OCI-LY1 (cell line): ENCODE measurements around the gene ZC3H6.
"Not testable (repeated sequence)": the region's sequence is repeated elsewhere in the genome, so short reads cannot be mapped to it uniquely, and the experiment has no call there.

Experiments
- H2AFZ ChIP-seq: fragments of 200-600 bp; sonication (generic), shearing (Covaris generic); 2 replicates; pipeline ENCODE4 v1.6.0; 2014; ENCODE audit warnings: antibody characterized with exemption, mild to moderate bottlenecking, low read length
- H3F3A ChIP-seq: fragments of 200-600 bp; sonication (generic), shearing (Covaris generic); 2 replicates; pipeline ENCODE4 v1.6.0; 2014; ENCODE audit warnings: mild to moderate bottlenecking, antibody characterized with exemption, low read length, moderate library complexity; ENCODE audit not compliant: insufficient read depth
- H3K27ac ChIP-seq: fragments of 200-600 bp; sonication (generic); 2 replicates; pipeline ENCODE4 v1.5.1; 2014; ENCODE audit warnings: low read length, mixed run types, mild to moderate bottlenecking, low read depth; ENCODE audit not compliant: poor library complexity, severe bottlenecking
- H3K27me3 ChIP-seq: fragments of 200-600 bp; sonication (generic); 2 replicates; pipeline ENCODE4 v1.6.0; 2014; ENCODE audit warnings: antibody characterized with exemption, mild to moderate bottlenecking, low read length, moderate library complexity; ENCODE audit not compliant: insufficient read depth
- H3K36me3 ChIP-seq: fragments of 200-600 bp; sonication (generic); 2 replicates; pipeline ENCODE4 v1.6.1; 2014; ENCODE audit warnings: mild to moderate bottlenecking, antibody characterized with exemption, low read length, moderate library complexity, mixed read lengths; ENCODE audit not compliant: insufficient read depth
- H3K4me1 ChIP-seq: fragments of 200-600 bp; sonication (generic); 2 replicates; pipeline ENCODE4 v1.5.1; 2014; ENCODE audit warnings: mild to moderate bottlenecking, low read length, moderate library complexity; ENCODE audit not compliant: insufficient read depth, severe bottlenecking
- H3K4me2 ChIP-seq: fragments of 200-600 bp; sonication (generic), shearing (Covaris generic); 2 replicates; pipeline ENCODE4 v1.6.1; 2014; ENCODE audit warnings: low read length
- H3K4me3 ChIP-seq: fragments of 200-600 bp; sonication (generic); 2 replicates; pipeline ENCODE4 v1.5.1; 2014; ENCODE audit warnings: low read length, low read depth, mild to moderate bottlenecking, mixed read lengths; ENCODE audit not compliant: poor library complexity, severe bottlenecking
- H3K79me2 ChIP-seq: fragments of 200-600 bp; shearing (Covaris generic); 2 replicates; pipeline ENCODE4 v1.6.1; 2016; ENCODE audit warnings: mixed run types, low read length, mixed read lengths; ENCODE audit not compliant: insufficient read depth
- H3K9ac ChIP-seq: fragments of 200-600 bp; sonication (generic), shearing (Covaris generic); 2 replicates; pipeline ENCODE4 v1.6.1; 2014; ENCODE audit warnings: mild to moderate bottlenecking, low read length, mixed read lengths
- H3K9me2 ChIP-seq: fragments of 200-600 bp; sonication (generic), shearing (Covaris generic); 2 replicates; pipeline ENCODE4 v1.6.1; 2014; ENCODE audit warnings: low read depth, mild to moderate bottlenecking, low read length, mixed read lengths
- H3K9me3 ChIP-seq: fragments of 200-600 bp; shearing (Covaris generic); 2 replicates; pipeline ENCODE4 v1.6.1; 2014; ENCODE audit warnings: low read length, mixed read lengths
- H4K20me1 ChIP-seq: fragments of 200-600 bp; sonication (generic), shearing (Covaris generic); 2 replicates; pipeline ENCODE4 v1.6.0; 2016; ENCODE audit warnings: mild to moderate bottlenecking, low read length; ENCODE audit not compliant: insufficient read depth
- CTCF ChIP-seq: fragments of 200-600 bp; sonication (generic), shearing (Covaris generic); IDR thresholded peaks from 2 replicates; pipeline ENCODE4 v1.5.1; 2017; ENCODE audit warnings: mild to moderate bottlenecking, antibody characterized with exemption, low read length, moderate library complexity, mixed read lengths
- EZH2 ChIP-seq: fragments of 200-600 bp; sonication (generic), shearing (Covaris generic); IDR thresholded peaks from 2 replicates; pipeline ENCODE4 v1.8.0; 2017; ENCODE audit warnings: borderline replicate concordance, mixed run types, mild to moderate bottlenecking, antibody characterized with exemption, low read length, moderate library complexity, mixed read lengths

The ZC3H6 gene

GRCh38 chr2:112343827-112344585, 68.6 kb downstream of the ZC3H6 start:
- no peaks in the 10 kb centered on the region for H3K27me3 ChIP-seq
- peaks cover 5% of the 10 kb centered on the region for H3K4me1 ChIP-seq
- no peaks in the 10 kb centered on the region for H3F3A ChIP-seq
- no peaks in the 10 kb centered on the region for H3K9me3 ChIP-seq
- H3K9ac ChIP-seq, result no peak overlapping the region
- H3K4me2 ChIP-seq, result no peak overlapping the region
- H3K36me3 ChIP-seq, result no peaks in the 10 kb centered on the region
- peak overlapping the region; percentile 46; the same call in 1 of the 2 replicates for H2AFZ ChIP-seq
- no peaks in the 10 kb centered on the region for H4K20me1 ChIP-seq
- H3K79me2 ChIP-seq, result no peaks in the 10 kb centered on the region
- no peak overlapping the region for H3K4me3 ChIP-seq
- no peaks in the 10 kb centered on the region for H3K9me2 ChIP-seq
- TF ChIP-seq EZH2 (no peak), CTCF (no peak)
- no peak overlapping the region for H3K27ac ChIP-seq

- peaks cover 5% of the 10 kb centered on the region for H3K4me1 ChIP-seq
- TF ChIP-seq EZH2 (no peak), CTCF (no peak)
- no peaks in the 10 kb centered on the region for H3K9me3 ChIP-seq
- no peaks in the 10 kb centered on the region for H3K36me3 ChIP-seq
- H2AFZ ChIP-seq, result no peak overlapping the region
- H3K27me3 ChIP-seq, result no peaks in the 10 kb centered on the region
- no peak overlapping the region for H3K4me3 ChIP-seq
- no peak overlapping the region for H3K4me2 ChIP-seq
- no peak overlapping the region for H3K27ac ChIP-seq
- H3K9me2 ChIP-seq, result no peaks in the 10 kb centered on the region
- H3K9ac ChIP-seq, result no peak overlapping the region
- no peaks in the 10 kb centered on the region for H3K79me2 ChIP-seq
- no peaks in the 10 kb centered on the region for H3F3A ChIP-seq
- no peaks in the 10 kb centered on the region for H4K20me1 ChIP-seq
Measured at GRCh38 chr2:112345030-112346027, 69.9 kb downstream of the ZC3H6 start.

- H4K20me1 ChIP-seq, H3K79me2 ChIP-seq, H3K27ac ChIP-seq, H3K9ac ChIP-seq, H3K9me3 ChIP-seq, H3K27me3 ChIP-seq, H3K36me3 ChIP-seq, H3K4me2 ChIP-seq, H2AFZ ChIP-seq, H3K4me3 ChIP-seq, H3F3A ChIP-seq, H3K9me2 ChIP-seq: not testable (repeated sequence)
- H3K4me1 ChIP-seq, result peaks cover 12% of the 10 kb centered on the region
Measured at GRCh38 chr2:112352292-112352691, 76.9 kb downstream of the ZC3H6 start.

GRCh38 chr2:112352809-112353603, 77.6 kb downstream of the ZC3H6 start:
- not testable (repeated sequence) for H3K9ac ChIP-seq, H3K27ac ChIP-seq, H3K36me3 ChIP-seq, H3K9me3 ChIP-seq, H3K79me2 ChIP-seq, H3K9me2 ChIP-seq, H2AFZ ChIP-seq, H3K4me2 ChIP-seq, H3K4me3 ChIP-seq, H4K20me1 ChIP-seq, H3F3A ChIP-seq, H3K27me3 ChIP-seq
- H3K4me1 ChIP-seq, result peaks cover 12% of the 10 kb centered on the region

GRCh38 chr2:112354335-112354734, 78.9 kb downstream of the ZC3H6 start:
- not testable (repeated sequence) for H2AFZ ChIP-seq, H3K27me3 ChIP-seq, H3F3A ChIP-seq, H3K9ac ChIP-seq, H3K4me2 ChIP-seq, H3K79me2 ChIP-seq, H3K36me3 ChIP-seq, H4K20me1 ChIP-seq, H3K9me2 ChIP-seq, H3K27ac ChIP-seq, H3K9me3 ChIP-seq, H3K4me3 ChIP-seq
- H3K4me1 ChIP-seq, result peaks cover 12% of the 10 kb centered on the region
